GM18519 (cell line): ENCODE data around the gene SP1.
"Not testable (repeated sequence)": the region's sequence is repeated elsewhere in the genome, so short reads cannot be mapped to it uniquely, and the experiment has no call there.

Experiments
- ATAC-seq: cut with Tn5 transposase; IDR thresholded peaks from one replicate; pipeline ENCODE4 v1.9.1; 2021; ENCODE audit warnings: mild to moderate bottlenecking, moderate library complexity; ENCODE audit not compliant: unreplicated experiment, low FRiP score

SP1 gene

GRCh38 chr12:53443955-53444354 is 64.0 kb downstream of the SP1 start:
- ATAC-seq: no peak

DNA sequence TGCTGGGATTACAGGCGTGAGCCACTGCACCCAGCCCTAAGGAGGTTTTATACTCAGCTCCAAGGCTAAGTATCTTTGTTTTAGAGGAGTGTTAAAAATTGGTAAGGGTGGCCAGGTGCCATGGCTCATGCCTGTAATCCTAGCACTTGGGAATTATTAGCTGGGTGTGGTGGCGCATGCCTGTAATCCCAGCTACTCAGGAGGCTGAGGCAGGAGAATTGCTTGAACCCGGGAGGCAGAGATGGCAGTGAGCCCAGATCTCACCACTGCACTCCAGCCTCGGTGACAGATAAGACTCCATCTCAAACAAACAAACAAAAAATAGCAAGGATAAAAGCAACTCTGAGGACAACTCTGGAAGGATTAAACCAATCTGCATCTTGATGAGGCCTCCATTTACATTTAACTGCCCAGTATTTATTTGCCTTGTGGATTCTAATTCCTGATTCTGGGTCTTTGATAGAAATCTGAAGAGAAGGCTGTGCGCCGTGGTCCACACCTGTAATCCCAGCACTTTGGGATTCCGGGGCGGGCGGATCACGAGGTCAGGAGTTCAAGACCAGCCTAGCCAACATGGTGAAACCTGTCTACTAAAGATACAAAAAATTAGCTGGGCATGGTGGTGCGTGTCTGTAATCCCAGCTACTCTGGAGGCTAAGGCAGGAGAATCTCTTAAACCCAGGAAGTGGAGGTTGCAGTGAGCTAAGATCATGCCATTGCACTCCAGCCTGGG is 64.8 kb downstream of the SP1 start:
- not testable (repeated sequence) for ATAC-seq

GRCh38 chr12:53450936-53451335 is 71.0 kb downstream of the SP1 start:
- ATAC-seq: no peak

DNA sequence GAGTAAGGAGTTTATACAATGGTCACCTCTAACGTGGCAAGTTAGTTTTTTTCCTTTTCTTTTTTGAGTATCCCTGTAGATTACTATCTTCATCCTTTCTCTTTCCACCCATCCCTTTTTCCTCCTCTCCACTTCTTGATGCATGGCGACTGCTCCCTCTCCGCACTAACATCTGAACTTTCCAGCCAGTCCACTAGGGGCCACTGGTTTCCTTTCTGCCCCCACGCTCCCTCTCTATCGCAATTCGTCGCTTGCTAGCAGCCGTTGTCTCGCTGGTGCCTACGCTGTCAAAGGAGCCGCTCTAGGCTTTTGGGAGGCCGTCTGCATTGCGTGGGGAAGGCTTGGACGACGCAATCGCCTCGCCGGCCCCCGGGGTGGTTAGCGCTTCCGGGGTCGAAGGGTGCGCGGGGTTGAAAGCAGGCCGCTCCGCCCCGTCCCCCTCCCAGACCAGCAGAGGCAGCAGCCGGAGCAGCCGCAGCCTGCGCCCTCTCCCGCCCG is 71.7 kb downstream of the SP1 start, which contains the start of gene PCBP2:
PCBP2 (plus strand) TSS at position 442 of the 498 bp plus-strand sequence. CDS start 2,699 bp downstream, outside the sequence.
- peak; percentile 92 for ATAC-seq

- ATAC-seq: no peak
Observed at GRCh38 chr12:53452159-53453077, 72.4 kb downstream of the SP1 start.

DNA sequence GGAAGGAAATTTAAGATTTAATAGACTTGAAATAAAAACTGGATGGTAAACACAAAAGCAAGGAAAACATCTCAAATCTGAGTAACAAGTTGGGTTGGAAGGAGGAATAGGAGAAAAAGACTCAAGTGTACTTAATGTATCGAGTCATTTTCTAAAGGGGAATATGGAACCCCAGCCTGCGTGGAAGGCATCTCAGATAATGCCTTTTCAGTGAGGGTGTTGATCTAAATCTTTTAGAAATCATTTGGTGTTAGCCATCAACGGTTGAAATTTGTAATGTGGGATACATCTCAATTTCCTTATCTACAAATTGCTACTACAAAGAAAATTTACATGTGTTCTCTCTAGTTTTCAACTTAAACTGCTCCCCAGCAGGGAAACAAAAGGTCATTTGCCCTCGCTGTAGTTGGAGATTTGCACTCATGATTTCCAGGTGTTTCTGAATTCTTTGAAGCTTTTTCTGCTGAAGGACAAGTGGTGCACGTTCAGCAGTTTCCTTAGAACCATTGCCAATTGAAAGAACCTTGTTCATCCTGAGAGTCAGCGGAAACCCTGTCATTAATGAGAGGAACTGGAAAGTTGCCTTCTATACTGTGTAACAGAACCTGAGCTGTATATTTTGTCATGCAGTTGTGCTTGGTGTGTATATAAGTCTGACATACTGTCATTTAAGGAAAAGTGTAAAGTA is 74.1 kb downstream of the SP1 start:
- no peak for ATAC-seq

- no peak for ATAC-seq
Observed at GRCh38 chr12:53454707-53455106, 74.7 kb downstream of the SP1 start.

- ATAC-seq: no peak
Observed at GRCh38 chr12:53456654-53457366, 76.8 kb downstream of the SP1 start.

DNA sequence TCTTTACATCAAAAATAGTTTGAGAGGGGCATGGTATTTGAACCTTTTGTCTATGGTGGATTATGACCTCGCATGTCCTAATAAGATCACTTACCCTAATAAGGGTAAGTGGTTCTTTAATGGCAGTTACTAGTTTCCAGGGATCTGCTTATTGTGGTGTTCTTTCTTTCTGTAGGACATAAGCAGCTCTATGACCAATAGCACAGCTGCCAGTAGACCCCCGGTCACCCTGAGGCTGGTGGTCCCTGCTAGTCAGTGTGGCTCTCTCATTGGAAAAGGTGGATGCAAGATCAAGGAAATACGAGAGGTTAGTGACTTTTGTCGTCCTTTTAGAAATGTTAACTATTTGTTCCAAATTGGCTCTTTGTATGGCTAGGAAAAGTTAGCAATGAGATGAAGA is 79.1 kb downstream of the SP1 start:
- no peak for ATAC-seq

GRCh38 chr12:53461059-53461458 is 81.1 kb downstream of the SP1 start:
- no peak for ATAC-seq

DNA sequence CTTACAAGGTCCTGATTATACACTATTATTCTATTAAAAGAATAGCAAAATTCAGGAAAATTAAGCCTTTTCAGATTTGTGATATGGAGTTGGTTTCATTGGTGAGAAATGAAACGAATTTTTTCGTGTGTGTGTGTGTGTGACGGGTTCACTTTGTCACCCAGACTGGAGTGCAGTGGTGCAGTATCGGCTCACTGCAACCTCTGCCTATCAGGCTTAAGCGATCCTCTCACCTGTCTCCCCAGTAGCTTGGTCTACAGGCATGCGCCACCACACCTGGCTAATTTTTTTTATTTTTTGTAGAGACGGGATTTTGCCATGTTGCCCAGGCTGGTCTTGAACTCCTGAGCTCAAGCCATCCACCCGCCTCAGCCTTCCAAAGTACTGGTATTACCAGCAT is 81.6 kb downstream of the SP1 start:
- no peak for ATAC-seq

DNA sequence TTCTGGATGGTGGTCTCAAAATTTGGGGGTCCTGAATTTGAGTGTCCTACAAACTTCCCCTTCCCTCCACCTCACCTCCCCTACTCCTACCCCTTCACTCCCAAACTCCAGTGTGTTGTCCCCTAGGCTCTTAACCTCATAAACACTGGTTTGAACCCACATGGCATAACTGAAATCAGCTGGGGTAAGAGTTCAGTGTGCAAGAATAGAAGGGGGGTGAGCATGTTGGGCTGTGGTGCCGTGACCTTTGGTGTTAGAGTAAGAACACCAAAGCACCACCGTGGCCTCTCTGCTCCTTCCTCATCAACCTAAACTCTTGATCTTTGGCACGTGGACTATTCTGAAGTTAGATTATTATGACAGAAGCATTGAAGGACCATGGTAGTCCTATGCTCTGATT is 83.0 kb downstream of the SP1 start:
- ATAC-seq: no peak

DNA sequence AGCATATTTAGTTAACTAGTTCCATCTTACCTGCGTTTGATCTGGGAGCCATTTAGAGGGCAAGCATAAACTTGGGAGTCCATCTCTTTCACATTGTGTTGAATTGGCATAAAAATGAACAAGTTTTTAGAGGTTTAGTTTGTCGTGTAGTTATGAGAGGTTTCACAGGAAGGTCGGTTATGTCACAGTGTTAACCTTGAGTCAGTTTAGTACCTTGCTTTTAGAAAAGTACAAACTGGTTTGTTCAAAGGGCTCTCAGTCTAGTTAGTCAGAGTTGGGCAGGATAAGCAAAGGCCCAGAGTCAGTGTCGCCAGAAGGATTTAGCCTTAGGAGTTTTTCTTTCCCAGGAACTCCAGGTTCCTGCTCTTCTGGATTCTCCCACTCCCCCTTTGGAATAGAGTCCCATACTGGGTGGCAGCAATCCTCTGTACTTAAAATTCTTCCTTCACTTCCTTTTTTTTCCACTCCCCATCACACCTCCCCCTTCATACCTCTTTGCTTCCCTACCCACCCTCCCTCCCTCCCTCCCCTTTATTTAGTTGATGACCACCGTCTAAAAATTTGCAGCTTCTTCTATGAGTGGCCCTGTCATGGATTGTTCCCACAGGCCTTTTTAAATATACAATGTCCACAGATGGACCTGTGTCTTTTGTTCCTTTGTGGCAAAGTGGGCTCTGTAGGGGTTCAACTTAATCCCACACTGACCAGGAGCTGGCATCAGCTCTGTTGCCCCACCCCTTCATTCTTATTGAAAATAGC is 84.0 kb downstream of the SP1 start:
- no peak for ATAC-seq

- no peak for ATAC-seq
Observed at GRCh38 chr12:53464685-53465418, 84.9 kb downstream of the SP1 start.

GRCh38 chr12:53465679-53466078 is 85.7 kb downstream of the SP1 start:
- no peak for ATAC-seq
